ENCODE data around the gene XPNPEP2.

XPNPEP2 gene

GRCh38 chrX:129754056-129755024, 15.6 kb downstream of the XPNPEP2 start:
- no peak for DNase-seq

DNA sequence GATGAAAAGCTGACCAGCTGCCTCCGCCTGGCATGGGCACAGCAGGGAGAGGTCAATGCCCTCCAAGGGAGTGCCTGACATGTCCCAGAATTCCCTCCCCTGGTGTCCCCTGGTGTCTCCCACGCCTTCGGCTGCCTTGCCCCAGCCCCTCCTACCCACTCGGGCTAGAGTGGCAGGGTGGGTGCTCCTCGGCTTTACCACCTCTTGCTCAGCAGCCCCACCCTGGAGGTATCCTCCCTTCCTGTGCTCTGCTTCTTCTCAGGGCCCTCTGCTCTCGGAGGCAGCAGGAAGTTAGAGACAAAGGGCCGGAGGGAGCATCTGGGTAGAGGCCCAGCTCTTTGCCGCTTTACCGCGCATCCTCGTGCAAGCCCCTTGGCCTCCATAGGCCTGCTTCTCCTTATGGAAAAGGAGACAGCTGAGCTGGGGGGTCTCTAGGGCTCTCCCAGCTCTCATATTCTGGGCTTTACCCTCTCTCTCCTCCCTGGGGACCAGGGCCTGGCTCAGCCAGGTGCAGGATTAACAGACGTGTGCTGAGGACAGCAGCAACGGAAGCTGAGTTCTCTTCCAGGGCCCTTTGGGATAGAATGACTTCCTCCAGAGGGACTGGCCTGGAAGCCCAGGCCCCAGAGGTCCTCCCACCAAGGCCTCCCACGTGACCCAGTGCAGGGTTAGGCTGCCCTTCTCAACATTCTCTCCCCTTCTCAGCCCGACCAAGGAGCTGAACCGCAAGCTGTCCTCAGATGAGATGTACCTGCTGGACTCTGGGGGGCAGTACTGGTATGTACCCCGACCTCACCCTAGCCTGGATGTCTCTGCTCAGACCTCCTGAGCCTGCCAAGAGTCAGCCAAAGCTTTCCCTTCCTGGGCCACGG, 17.2 kb downstream of the XPNPEP2 start:
- DNase-seq, result no peak

DNA sequence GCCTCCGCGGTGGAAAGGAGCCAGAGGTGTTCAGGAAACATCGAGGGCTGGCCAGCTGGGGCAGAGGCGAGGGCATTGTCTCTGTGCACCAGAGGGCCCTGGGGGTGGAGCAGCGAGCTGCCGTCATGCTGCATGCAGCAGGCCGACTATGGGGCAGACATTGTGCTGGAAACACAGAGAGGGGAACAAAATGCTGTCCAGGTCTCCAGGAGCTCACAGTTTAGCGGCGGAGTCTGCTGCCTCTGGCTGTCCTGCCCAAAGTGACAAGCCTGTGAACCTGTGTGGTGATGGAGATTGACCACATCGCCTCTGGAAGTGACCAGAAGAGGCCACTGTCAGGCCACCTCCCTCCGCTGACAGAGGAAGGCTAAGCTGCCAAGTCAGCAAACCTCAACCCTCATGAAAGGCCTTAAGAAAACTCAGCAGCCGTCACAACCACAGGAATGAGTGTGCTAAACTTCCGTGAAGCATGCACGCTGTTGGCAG, 20.8 kb downstream of the XPNPEP2 start:
- no peak for DNase-seq

- no peak for DNase-seq
Observed at GRCh38 chrX:129760155-129760554, 21.4 kb downstream of the XPNPEP2 start.

DNA sequence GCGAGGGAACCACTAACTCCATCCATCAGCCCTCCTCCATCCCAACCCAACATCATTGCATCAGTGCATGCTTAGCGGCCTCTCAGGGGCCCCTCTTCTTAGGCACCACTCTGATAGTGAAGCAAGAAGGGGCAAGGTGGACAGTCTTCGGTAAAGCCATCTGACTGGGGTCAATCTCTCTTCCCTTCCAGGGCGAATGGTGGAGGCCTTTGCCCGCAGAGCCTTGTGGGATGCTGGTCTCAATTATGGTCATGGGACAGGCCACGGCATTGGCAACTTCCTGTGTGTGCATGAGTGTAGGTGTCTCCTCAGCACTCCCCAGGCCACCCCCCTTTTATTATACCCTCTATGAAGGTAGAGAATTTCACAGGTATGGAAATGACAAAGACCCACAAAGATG, 22.2 kb downstream of the XPNPEP2 start:
- DNase-seq, result no peak

- DNase-seq, result no peak
Observed at GRCh38 chrX:129761596-129761995, 22.8 kb downstream of the XPNPEP2 start.

DNA sequence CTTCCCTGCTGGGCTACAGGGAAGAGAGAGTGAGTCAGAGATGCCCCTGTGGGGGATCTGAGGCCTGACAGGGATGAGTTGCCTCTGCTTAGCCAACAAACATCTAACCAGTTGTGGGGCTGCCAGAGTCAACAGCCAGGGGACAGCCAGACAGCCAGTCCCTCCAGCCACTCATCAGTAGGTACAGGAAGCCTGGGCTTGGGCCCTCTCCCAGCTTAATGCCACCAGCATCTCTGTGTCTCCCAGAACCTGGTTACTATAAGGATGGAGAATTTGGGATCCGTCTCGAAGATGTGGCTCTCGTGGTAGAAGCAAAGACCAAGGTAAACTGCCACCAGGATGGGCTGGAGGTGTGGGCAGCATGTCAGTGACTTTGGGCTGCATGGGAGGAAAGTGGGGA, 23.7 kb downstream of the XPNPEP2 start:
- DNase-seq, result no peak

DNA sequence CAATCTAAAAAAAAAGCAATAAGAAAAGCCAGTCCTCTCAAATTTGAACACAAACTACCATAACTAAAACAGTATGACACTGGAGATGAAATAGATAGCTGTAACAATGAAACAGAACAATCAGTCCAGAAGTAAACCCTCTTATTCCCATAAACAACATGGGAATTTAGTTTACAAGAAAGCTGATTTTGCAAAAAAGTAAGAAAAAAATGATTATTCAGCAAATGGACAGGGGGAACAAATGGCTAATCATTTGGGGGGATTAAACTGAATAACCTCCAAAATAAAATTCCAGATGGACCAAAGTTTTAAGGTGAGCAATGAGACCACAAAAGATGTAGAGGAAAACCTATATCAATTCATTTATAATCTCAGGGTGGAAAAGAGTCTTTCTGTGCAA, 24.9 kb downstream of the XPNPEP2 start:
- no peak for DNase-seq

DNA sequence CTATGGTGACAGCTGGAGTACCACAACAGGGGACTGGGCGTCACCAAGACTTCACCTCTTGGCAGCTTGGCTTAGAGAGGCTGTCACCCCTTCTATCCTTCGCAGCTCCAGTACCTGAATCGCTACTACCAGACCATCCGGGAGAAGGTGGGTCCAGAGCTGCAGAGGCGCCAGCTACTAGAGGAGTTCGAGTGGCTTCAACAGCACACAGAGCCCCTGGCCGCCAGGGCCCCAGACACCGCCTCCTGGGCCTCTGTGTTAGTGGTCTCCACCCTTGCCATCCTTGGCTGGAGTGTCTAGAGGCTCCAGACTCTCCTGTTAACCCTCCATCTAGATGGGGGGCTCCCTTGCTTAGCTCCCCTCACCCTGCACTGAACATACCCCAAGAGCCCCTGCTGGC, 29.4 kb downstream of the XPNPEP2 start:
- DNase-seq, result no peak

DNA sequence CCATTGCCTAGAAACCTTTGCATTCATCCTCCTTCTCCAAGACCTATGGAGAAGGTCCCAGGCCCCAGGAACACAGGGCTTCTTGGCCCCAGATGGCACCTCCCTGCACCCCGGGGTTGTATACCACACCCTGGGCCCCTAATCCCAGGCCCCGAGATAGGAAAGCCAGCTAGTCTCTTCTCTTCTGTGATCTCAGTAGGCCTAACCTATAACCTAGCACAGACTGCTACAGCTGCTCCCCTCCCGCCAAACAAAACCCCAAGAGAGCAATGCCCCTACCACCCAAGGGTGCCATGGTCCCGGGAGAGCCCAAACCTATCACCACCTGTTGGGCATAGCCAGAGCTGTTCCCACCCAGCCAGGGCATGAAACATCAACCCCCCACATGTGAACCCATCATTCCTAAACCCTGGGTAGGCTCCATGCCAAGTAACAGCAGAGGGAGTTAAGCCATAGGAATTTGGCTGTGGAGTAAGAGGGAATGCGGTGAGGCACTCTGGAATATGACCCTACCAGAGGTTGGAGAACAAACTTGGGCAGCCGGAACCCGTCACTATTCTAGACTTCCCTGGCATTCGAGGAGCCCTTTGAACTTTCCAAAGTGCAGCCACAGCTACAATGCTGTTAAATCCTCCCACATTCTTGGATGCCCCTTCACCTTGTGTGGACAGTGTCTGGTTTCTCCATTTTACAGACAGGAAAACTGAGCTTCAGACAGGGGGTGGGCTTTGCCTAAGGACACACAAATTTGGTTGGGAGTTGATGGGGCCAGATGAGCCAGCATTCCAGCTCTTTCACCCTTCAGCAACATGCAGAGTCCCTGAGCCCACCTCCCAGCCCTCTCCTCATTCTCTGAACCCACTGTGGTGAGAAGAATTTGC, 30.0 kb downstream of the XPNPEP2 start:
- DNase-seq, result no peak

GRCh38 chrX:129769467-129770154, 30.8 kb downstream of the XPNPEP2 start:
- no peak for DNase-seq

DNA sequence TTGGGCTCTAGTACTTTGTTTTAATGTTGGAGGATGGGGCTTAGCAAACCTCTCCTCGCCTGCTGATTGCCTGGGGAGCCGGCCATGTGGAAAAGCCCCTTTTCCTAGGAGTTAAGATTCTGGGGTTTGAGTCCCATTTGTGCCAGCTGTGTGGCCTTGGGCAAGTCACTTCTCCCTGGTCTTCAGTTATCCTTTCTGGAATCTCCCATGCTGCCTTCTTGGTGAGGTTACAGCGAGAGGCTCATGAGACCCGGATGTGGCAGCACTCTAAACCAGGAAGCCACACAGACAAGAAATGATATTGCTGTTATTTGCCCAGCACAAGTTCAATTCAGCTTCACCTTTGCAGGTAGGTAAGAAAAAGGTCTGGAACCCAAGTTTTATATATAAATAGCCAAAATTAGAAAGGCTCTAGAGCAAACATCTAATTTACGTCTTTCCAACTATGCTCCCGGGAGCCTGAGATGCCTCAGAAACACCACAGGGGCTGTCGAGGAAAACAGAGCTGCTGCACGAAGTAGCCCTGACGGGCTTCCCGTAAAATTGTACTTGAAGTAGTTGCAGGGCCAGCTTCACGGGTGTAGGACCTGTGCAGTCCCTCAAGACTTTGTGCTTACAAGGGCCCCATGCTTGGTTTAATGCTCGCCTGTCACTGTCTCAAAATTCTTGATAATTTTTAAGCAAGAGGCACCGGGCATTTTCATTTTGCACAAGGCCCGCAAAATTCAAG, 32.7 kb downstream of the XPNPEP2 start:
- DNase-seq, result no peak

DNA sequence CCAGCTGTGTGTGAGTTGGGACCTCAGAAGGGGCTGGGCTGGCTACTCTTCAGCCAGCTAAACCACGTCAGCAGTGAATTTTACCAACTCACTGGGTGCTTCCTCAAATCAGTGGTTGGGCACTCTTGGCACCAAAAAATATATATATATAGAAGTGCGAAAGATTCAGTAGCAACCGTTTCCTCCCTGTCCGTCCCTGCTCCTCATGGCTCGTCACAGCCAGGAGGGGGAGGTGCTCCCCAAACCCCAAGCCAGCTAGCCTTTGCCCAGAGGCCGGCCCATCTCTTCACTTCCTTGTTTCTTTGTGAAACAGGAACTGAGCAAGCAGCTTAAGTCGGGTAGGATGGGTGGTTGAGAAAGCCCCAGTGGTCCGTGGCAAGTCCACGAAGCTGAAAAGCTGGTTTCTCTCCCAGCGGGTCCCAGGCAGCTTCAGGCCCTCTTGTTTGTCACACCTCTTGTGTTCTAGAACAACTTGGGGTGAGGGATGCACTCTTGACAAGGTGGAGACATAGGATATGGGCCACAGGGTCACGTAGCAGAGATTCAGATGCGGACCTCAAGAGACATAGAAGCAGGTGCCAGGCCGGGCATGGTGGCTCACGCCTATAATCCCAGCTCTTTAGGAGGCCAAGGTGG, 34.1 kb downstream of the XPNPEP2 start:
- DNase-seq, result no peak

DNA sequence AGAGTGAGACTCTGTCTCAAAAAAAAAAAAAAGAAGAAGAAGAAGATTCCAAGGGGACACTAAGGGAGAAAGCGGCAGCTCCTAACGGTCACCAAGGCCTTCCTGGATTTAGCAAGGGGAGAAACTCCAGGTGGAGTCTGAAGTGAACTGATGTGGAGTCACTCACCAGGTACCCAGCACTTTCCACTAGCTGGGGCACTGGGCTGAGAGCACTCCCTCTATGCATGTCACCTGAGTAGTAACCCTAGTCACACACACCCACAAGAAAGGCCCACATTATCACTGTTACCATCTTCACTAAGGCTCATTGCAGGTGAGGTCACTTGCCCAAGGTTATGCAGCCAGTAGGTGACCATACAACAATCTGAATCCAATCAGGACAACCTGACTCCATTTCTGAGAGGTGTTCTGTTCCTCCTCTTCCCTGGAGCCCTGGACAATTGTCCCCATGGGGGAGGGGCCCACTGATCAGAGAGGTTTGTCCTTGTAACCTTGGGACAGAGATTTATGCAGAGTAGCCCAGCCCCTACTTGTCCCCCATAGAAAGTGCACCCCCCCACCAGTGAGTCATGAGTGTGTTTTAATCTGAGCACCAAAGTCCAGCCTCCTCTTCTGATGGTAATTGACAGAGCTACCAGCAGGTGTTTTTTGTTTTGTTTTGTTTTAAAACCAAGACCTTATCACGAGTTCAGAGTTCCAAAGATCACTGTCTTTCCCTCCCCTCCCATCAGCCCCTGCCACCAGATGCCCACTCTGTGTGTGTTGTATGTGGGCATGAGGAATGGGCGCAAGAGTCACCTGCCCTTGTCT, 35.1 kb downstream of the XPNPEP2 start:
- no peak for DNase-seq

GRCh38 chrX:129777218-129778030, 38.6 kb downstream of the XPNPEP2 start:
- DNase-seq, result no peak

DNA sequence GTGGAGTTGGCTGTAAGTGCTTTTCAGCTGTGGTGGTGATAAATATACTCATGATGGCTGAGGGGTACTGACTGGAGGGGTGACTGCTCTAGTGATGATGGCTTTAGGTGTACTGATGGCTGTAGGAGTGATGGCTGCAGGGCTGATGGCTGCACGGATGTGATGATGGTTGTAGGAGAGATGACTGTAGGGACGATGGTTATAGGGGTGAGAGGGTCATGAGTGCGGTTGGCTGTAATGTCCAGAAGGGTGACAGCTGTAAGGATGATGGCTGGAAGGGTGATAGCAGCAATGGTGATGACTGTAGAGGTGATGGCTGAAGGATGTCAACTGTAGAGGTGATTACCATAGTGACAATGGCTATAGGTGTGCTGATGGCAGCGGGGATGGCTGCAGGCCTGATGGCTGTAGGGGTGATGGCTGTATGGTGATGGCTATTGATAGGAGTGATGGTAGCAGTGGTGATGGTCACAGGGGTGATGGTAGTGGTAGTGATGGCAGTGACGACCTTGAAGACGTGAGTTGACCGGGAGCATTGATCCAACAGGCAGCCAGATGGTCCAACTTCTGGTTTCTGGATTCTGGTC, 40.4 kb downstream of the XPNPEP2 start:
- DNase-seq, result no peak

- no peak for DNase-seq
Observed at GRCh38 chrX:129779747-129780146, 41.0 kb downstream of the XPNPEP2 start, which contains the start of gene SASH3. TSS of gene SASH3 (plus strand) at chrX:129779949. CDS start at chrX:129780098, 149 bp downstream.

- no peak for DNase-seq
Observed at GRCh38 chrX:129780441-129781105, 41.8 kb downstream of the XPNPEP2 start.
